ENCODE results near the gene KIAA1210. TPM values are rescaled to one million over a fixed set of nuclear protein-coding genes. Genes with fewer than 3 reads are reported as not detected.

KIAA1210 gene
- total and polyA plus RNA-seq, 2 of the 13 experiments (the other 11 are each of a cell fraction or from before 2014, with no cell fraction given) = not detected

- H3K36me3 ChIP-seq (replicated peaks in 1 of 2; ENCODE audit: control insufficient read depth in 1 of 2, insufficient read depth in 2 of 2, low read length in 2 of 2) = no peaks in the 10 kb centered on the region
- H2AFZ ChIP-seq (ENCODE audit: low read length) = no peak overlapping the region
- H3K27ac ChIP-seq (ENCODE audit: extremely low read length, insufficient read depth, low read length) = no peak overlapping the region
- intact Hi-C loops (cut with micrococcal nuclease; ENCODE audit: unreplicated experiment) (no loop called here), in situ Hi-C loops (cut with HindIII; ENCODE audit: extremely low pct_ligation_motif_present, low pct_unique_long_range_greater_than_20kb) (no loop called here)
- BruUV-seq (replicated peaks) = no TSS peak
- ChIA-PET CTCF (ENCODE audit: low intra/inter-chr PET ratio, low total read pairs) (no interaction called here), POLR2A (no interaction called here)
- no peak overlapping the region for H3K4me3 ChIP-seq (replicated peaks in 1 of 3; ENCODE audit: insufficient read depth in 1 of 3, low read depth in 2 of 3, low read length in 3 of 3)
- FAIRE-seq = no peak
- no peaks in the 10 kb centered on the region for H3K4me1 ChIP-seq (ENCODE audit: insufficient read depth, low read length)
- ATAC-seq = no peak
- no peaks in the 10 kb centered on the region for H4K20me1 ChIP-seq (ENCODE audit: insufficient read depth, low read length)
- TF ChIP-seq, protein P1, sequence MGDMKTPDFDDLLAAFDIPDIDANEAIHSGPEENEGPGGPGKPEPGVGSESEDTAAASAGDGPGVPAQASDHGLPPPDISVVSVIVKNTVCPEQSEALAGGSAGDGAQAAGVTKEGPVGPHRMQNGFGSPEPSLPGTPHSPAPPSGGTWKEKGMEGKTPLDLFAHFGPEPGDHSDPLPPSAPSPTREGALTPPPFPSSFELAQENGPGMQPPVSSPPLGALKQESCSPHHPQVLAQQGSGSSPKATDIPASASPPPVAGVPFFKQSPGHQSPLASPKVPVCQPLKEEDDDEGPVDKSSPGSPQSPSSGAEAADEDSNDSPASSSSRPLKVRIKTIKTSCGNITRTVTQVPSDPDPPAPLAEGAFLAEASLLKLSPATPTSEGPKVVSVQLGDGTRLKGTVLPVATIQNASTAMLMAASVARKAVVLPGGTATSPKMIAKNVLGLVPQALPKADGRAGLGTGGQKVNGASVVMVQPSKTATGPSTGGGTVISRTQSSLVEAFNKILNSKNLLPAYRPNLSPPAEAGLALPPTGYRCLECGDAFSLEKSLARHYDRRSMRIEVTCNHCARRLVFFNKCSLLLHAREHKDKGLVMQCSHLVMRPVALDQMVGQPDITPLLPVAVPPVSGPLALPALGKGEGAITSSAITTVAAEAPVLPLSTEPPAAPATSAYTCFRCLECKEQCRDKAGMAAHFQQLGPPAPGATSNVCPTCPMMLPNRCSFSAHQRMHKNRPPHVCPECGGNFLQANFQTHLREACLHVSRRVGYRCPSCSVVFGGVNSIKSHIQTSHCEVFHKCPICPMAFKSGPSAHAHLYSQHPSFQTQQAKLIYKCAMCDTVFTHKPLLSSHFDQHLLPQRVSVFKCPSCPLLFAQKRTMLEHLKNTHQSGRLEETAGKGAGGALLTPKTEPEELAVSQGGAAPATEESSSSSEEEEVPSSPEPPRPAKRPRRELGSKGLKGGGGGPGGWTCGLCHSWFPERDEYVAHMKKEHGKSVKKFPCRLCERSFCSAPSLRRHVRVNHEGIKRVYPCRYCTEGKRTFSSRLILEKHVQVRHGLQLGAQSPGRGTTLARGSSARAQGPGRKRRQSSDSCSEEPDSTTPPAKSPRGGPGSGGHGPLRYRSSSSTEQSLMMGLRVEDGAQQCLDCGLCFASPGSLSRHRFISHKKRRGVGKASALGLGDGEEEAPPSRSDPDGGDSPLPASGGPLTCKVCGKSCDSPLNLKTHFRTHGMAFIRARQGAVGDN (CRISPR knock-in tag; IDR thresholded peaks at IDR 0.05) = no peak
- TF ChIP-seq ZNF367 (CRISPR knock-in tag; IDR thresholded peaks at IDR 0.05; ENCODE audit: borderline replicate concordance) (no peak), ZNF225 (CRISPR knock-in tag; IDR thresholded peaks at IDR 0.05) (no peak), SNRNP70 (IDR thresholded peaks at IDR 0.05; ENCODE audit: low read depth, low read length) (no peak), ZNF432 (CRISPR knock-in tag; IDR thresholded peaks at IDR 0.05; ENCODE audit: borderline replicate concordance) (no peak), ESRRA (CRISPR knock-in tag; IDR thresholded peaks at IDR 0.05; ENCODE audit: low read depth) (no peak)
- H3K9ac ChIP-seq (ENCODE audit: insufficient read depth, low read depth, low read length) = no peak overlapping the region
- no peak for DNase-seq (ENCODE audit: low spot score)
- no peaks in the 10 kb centered on the region for H3K27me3 ChIP-seq (ENCODE audit: control insufficient read depth in 1 of 2, insufficient read depth in 2 of 2, low read length in 2 of 2)
- no peak overlapping the region for H3K4me2 ChIP-seq (ENCODE audit: low read depth, low read length)
- no peaks in the 10 kb centered on the region for H3K9me3 ChIP-seq (ENCODE audit: low read length)
- no peaks in the 10 kb centered on the region for H3K79me2 ChIP-seq (ENCODE audit: insufficient read depth, low read length)
Observed at GRCh38 chrX:119107206-119107605, 20.4 kb downstream of the KIAA1210 start.
